Mucosa of descending colon (tissue), 3 donors: ENCODE data around the gene CRNN. TPM values are rescaled to one million over a fixed set of nuclear protein-coding genes. Genes with fewer than 3 reads are reported as not detected.
A peak's percentile ranks its signal among the peaks of the same experiment; 100 is the strongest.

ENCODE experiments used
- ATAC-seq: fragments of 200-7000 bp; cut with Tn5 transposase; one replicate; pipeline ENCODE4 v1.9.1; 2020; ENCODE audit warnings: mild to moderate bottlenecking, moderate library complexity
- DNase-seq, 3 donors: peaks; one replicate each; pipeline ENCODE4 v3.0.0-alpha.2; 2020
- H3K36me3 ChIP-seq: fragments of 200-600 bp; one replicate; pipeline ENCODE4 v1.8.0; 2021; ENCODE audit warnings: low read depth, mild to moderate bottlenecking
- H3K4me1 ChIP-seq: fragments of 200-600 bp; one replicate; pipeline ENCODE4 v1.8.0; 2021; ENCODE audit warnings: low read depth, mild to moderate bottlenecking
- H3K4me3 ChIP-seq: fragments of 200-600 bp; one replicate; pipeline ENCODE4 v1.8.0; 2021; ENCODE audit warnings: mild to moderate bottlenecking
- H3K9me3 ChIP-seq: fragments of 200-600 bp; one replicate; pipeline ENCODE4 v1.8.0; 2021; ENCODE audit warnings: mild to moderate bottlenecking
- CTCF ChIP-seq: fragments of 200-600 bp; IDR thresholded peaks from one replicate; pipeline ENCODE4 v1.8.0; 2022; ENCODE audit warnings: antibody characterized with exemption, mild to moderate bottlenecking
- intact Hi-C, 2 donors: fragments of 100-400 bp; cut with DNase I in 1 of 2; cut with micrococcal nuclease in 1 of 2; formaldehyde crosslinking; loops; one replicate each; pipeline versions ENCODE4 v1.11.0 to v1.11.1; 2022; cut with DNase I, micrococcal nuclease
- total RNA-seq, 3 donors: library from RNA; stranded (reverse); fragmentation: NEBNext Ultra II Directional in 2 of 3; extraction: Animal tissue kit (Norgen Biotek cat#: 25700) in 2 of 3; gene quantifications; one replicate each; pipeline versions ENCODE4 v1.2.1 to v1.2.4, GENCODE V29; 2021 to 2023
- donor health status: DM: no; HTN: no; CAD: no; lungs with moderate emphysema.
- donor health status: DM: no; HTN: no; CAD: no.
- donor health status: DM: no; HTN: yes; CAD: no.

Gene CRNN
- total RNA-seq, 3 donors from 2014 or later, result not detected

GRCh38 chr1:152410028-152410427 lies 4.0 kb downstream of the CRNN start:
- no peak for ATAC-seq
- no peak for DNase-seq
- intact Hi-C loops, result no loop called here

GRCh38 chr1:152408664-152409063 lies 5.4 kb downstream of the CRNN start:
- Histone ChIP-seq H3K4me3 (no peak overlapping the region), H3K36me3 (no peaks in the 10 kb centered on the region), H3K9me3 (no peaks in the 10 kb centered on the region), H3K4me1 (no peaks in the 10 kb centered on the region)
- intact Hi-C loops, result no loop called here
- ATAC-seq, result no peak
- no peak for DNase-seq
- TF ChIP-seq CTCF, result no peak

More at GRCh38 chr1:152410028-152410427, 4.0 kb downstream of the CRNN start:
- Histone ChIP-seq H3K9me3 (no peaks in the 10 kb centered on the region), H3K36me3 (no peaks in the 10 kb centered on the region), H3K4me3 (no peak overlapping the region), H3K4me1 (no peaks in the 10 kb centered on the region)
- TF ChIP-seq CTCF, result no peak

GRCh38 chr1:152398812-152399698 lies 15.0 kb downstream of the CRNN start:
- Histone ChIP-seq H3K36me3 (no peaks in the 10 kb centered on the region), H3K4me3 (no peak overlapping the region), H3K4me1 (no peaks in the 10 kb centered on the region), H3K9me3 (no peaks in the 10 kb centered on the region)
- ATAC-seq (no peak), DNase-seq (peak in 1 of 3 donors; percentile 23)
- no peak for TF ChIP-seq CTCF
- intact Hi-C loops, result no loop called here

GRCh38 chr1:152397474-152397873 lies 16.6 kb downstream of the CRNN start:
- DNase-seq (no peak), ATAC-seq (no peak)
- intact Hi-C loops, result no loop called here
- no peaks in the 10 kb centered on the region for H3K36me3 ChIP-seq
- H3K4me1 ChIP-seq, result no peaks in the 10 kb centered on the region
- no peak for TF ChIP-seq CTCF
- no peak overlapping the region for H3K4me3 ChIP-seq
- no peaks in the 10 kb centered on the region for H3K9me3 ChIP-seq

- H3K9me3 ChIP-seq, result no peaks in the 10 kb centered on the region
- DNase-seq (no peak), ATAC-seq (no peak)
- TF ChIP-seq CTCF, result no peak
- no peaks in the 10 kb centered on the region for H3K4me1 ChIP-seq
- H3K4me3 ChIP-seq, result no peak overlapping the region
- intact Hi-C loops, result no loop called here
- H3K36me3 ChIP-seq, result no peaks in the 10 kb centered on the region
These were observed 19.9 kb downstream of the CRNN start for GRCh38 chr1:152394151-152394550.
